ENCODE measurements around the gene GALNT1. TPM values are rescaled to one million over a fixed set of nuclear protein-coding genes. Genes with fewer than 3 reads are reported as not detected.

The GALNT1 gene
- total and polyA plus RNA-seq, 2 of the 4 experiments (the other 2 are of a cell fraction) = 24.9 to 43.9 TPM

DNA sequence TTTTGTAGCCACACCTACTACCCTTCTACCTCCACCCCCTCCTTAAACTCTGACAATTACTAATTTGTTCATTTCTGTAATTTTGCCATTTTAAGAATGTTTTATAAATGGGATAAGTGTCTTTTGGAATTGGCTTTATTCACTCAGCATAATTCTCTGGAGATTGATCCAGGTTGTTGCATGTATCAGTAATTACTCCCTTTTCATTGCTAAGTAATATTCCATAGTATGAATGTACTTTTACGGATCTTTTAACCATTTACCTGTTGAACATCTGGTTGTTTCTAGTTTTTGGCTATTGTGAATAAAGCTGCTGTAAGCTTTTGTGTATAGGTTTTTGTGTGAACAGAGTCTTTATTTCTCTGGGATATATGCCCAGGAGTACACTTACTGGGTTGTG is 4.1 kb downstream of the GALNT1 start:
- no peak overlapping the region for H4K91ac ChIP-seq (ENCODE audit: insufficient read depth, low read depth, low read length)
- TF ChIP-seq RAD21 (IDR thresholded peaks at IDR 0.05; ENCODE audit: low read length) (no peak), MAFK (IDR thresholded peaks at IDR 0.05; ENCODE audit: low read depth, low read length) (no peak), CEBPB (IDR thresholded peaks at IDR 0.05; ENCODE audit: low read depth, low read length) (no peak), CHD1 (IDR thresholded peaks at IDR 0.05; ENCODE audit: low read depth, low read length) (no peak), RCOR1 (IDR thresholded peaks at IDR 0.05; ENCODE audit: insufficient replicate concordance, low read length) (no peak), MXI1 (IDR thresholded peaks at IDR 0.05; ENCODE audit: borderline replicate concordance, low read depth, low read length) (no peak), BHLHE40 (IDR thresholded peaks at IDR 0.05; ENCODE audit: low read depth, low read length) (no peak), RFX5 (IDR thresholded peaks at IDR 0.05; ENCODE audit: low read depth, low read length) (no peak), SMC3 (IDR thresholded peaks at IDR 0.05; ENCODE audit: low read depth, low read length) (no peak)
- TF ChIP-seq, protein P1, sequence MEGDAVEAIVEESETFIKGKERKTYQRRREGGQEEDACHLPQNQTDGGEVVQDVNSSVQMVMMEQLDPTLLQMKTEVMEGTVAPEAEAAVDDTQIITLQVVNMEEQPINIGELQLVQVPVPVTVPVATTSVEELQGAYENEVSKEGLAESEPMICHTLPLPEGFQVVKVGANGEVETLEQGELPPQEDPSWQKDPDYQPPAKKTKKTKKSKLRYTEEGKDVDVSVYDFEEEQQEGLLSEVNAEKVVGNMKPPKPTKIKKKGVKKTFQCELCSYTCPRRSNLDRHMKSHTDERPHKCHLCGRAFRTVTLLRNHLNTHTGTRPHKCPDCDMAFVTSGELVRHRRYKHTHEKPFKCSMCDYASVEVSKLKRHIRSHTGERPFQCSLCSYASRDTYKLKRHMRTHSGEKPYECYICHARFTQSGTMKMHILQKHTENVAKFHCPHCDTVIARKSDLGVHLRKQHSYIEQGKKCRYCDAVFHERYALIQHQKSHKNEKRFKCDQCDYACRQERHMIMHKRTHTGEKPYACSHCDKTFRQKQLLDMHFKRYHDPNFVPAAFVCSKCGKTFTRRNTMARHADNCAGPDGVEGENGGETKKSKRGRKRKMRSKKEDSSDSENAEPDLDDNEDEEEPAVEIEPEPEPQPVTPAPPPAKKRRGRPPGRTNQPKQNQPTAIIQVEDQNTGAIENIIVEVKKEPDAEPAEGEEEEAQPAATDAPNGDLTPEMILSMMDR (conservative IDR thresholded peaks at IDR 0.05; ENCODE audit: low read depth, low read length) = no peak
- TF ChIP-seq, protein P2, sequence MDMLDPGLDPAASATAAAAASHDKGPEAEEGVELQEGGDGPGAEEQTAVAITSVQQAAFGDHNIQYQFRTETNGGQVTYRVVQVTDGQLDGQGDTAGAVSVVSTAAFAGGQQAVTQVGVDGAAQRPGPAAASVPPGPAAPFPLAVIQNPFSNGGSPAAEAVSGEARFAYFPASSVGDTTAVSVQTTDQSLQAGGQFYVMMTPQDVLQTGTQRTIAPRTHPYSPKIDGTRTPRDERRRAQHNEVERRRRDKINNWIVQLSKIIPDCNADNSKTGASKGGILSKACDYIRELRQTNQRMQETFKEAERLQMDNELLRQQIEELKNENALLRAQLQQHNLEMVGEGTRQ (IDR thresholded peaks at IDR 0.05; ENCODE audit: low read depth, low read length) = no peak
- H3K4me2 ChIP-seq (ENCODE audit: low read depth, low read length) = no peak overlapping the region
- no peak overlapping the region for H2BK120ac ChIP-seq (ENCODE audit: low read depth, low read length)
- no TSS peak for BruUV-seq (replicated peaks)
- peaks cover 33% of the 10 kb centered on the region; the same call in 1 of the 2 replicates for H4K20me1 ChIP-seq (ENCODE audit: insufficient read depth, low read length)
- H3K56ac ChIP-seq (ENCODE audit: extremely low read depth, insufficient read depth, low read length) = no peak overlapping the region
- H3K4me1 ChIP-seq (ENCODE audit: control insufficient read depth, insufficient read depth, low read length) = peaks cover 5% of the 10 kb centered on the region
- no peak overlapping the region for H3K27ac ChIP-seq (ENCODE audit: insufficient read depth, low read length)
- no peak overlapping the region for H3K18ac ChIP-seq (ENCODE audit: low read depth, low read length)
- H2AK9ac ChIP-seq (replicated peaks; ENCODE audit: low read depth, low read length, poor library complexity) = no peak overlapping the region
- dilution Hi-C loops (cut with HindIII; ENCODE audit: low sequenced_read_pairs, unreplicated experiment) (no loop called here), in situ Hi-C loops (cut with MboI; ENCODE audit: low sequenced_read_pairs) (no loop called here), intact Hi-C loops (cut with micrococcal nuclease) (no loop called here)
- H3K23ac ChIP-seq (ENCODE audit: low read depth, low read length) = no peak overlapping the region
- ChIA-PET CTCF (no interaction called here), POLR2A (ENCODE audit: unreplicated experiment) (no interaction called here)
- ATAC-seq (ENCODE audit: low read depth) = no peak
- H3K9ac ChIP-seq (ENCODE audit: low read depth, low read length) = no peak overlapping the region
- peaks cover 3% of the 10 kb centered on the region; the same call in 1 of the 2 replicates for H3K9me3 ChIP-seq (ENCODE audit: control insufficient read depth, insufficient read depth, low read length)
- H2BK20ac ChIP-seq (ENCODE audit: low read depth, low read length) = no peak overlapping the region
- no peak overlapping the region for H2AFZ ChIP-seq (replicated peaks; ENCODE audit: low read length, poor library complexity)
- H3K36me3 ChIP-seq (ENCODE audit: control insufficient read depth, insufficient read depth, low read length) = 0 out of 2 replicates have a peak, but pooled peaks cover 1% of the 10 kb centered on the region
- H3K4me3 ChIP-seq (ENCODE audit: insufficient read depth, low read depth, low read length) = no peak overlapping the region
- no peak overlapping the region for H2BK5ac ChIP-seq (ENCODE audit: low read depth, low read length, poor library complexity, severe bottlenecking)
- no peak overlapping the region for H3K4ac ChIP-seq (ENCODE audit: low read depth, low read length)
- DNase-seq = no peak
- H2AK5ac ChIP-seq (ENCODE audit: low read depth, low read length) = no peak overlapping the region
- H3K79me1 ChIP-seq (ENCODE audit: low read depth in 1 of 2, low read length in 2 of 2) = peaks cover 31 to 54% of the 10 kb centered on the region in 2 experiments
- peaks cover 5% of the 10 kb centered on the region for H3K9me1 ChIP-seq (ENCODE audit: insufficient read depth, low read length)
- H3K27me3 ChIP-seq (ENCODE audit: control insufficient read depth, insufficient read depth, low read length) = no peaks in the 10 kb centered on the region
- H2BK15ac ChIP-seq (ENCODE audit: low read depth, low read length) = no peak overlapping the region
- no CpG with 5 or more reads among the region's 1 CpG for WGBS, 2 experiments (ENCODE audit: extremely low coverage in 2 of 2, insufficient read length in 1 of 2)
- no peak overlapping the region for H3K14ac ChIP-seq (replicated peaks; ENCODE audit: low read depth, low read length)
- H4K5ac ChIP-seq (ENCODE audit: low read depth, low read length) = no peak overlapping the region
- H4K8ac ChIP-seq (ENCODE audit: low read depth in 2 of 2, low read length in 2 of 2) = no peak overlapping the region
